ENCODE data around the gene PSMG1. TPM values are rescaled to one million over a fixed set of nuclear protein-coding genes. Genes with fewer than 3 reads are reported as not detected.
"Not testable (repeated sequence)": the region's sequence is repeated elsewhere in the genome, so short reads cannot be mapped to it uniquely, and the experiment has no call there.

The PSMG1 gene
- total RNA-seq, 2 donors from 2014 or later = 41.2 to 78.1 TPM

DNA sequence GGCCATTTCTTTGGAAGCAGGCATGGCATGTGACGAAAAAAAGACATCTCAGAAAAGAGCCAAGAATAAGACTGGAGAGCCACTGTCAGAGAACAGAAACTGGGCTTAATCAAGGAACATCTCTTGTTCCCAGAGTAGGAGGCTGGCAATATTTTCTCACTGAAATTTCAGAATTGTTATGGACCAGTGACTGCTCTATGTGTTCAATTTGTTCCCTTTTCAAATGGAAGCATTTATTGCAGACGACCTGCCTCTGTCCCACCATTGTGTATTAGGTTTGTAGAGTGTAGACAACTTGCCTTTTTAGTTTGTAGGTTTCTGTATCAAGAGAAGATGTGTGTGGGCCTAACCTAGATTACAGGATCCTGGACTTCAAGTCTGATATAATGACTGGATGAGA lies 18.7 kb downstream of the PSMG1 start:
- Histone ChIP-seq H3K4me1 (no peaks in the 10 kb centered on the region), H3K4me3 (no peak overlapping the region), H3K36me3 (no peaks in the 10 kb centered on the region), H3K9me3 (no peaks in the 10 kb centered on the region), H3K27ac (no peak overlapping the region), H3K9ac (ENCODE audit: low read depth in 2 of 2, low read length in 2 of 2) (no peak overlapping the region), H3K27me3 (no peaks in the 10 kb centered on the region)
- intact Hi-C loops (cut with DNase I) = no loop called here
- DNase-seq = no peak
- TF ChIP-seq, protein P1, sequence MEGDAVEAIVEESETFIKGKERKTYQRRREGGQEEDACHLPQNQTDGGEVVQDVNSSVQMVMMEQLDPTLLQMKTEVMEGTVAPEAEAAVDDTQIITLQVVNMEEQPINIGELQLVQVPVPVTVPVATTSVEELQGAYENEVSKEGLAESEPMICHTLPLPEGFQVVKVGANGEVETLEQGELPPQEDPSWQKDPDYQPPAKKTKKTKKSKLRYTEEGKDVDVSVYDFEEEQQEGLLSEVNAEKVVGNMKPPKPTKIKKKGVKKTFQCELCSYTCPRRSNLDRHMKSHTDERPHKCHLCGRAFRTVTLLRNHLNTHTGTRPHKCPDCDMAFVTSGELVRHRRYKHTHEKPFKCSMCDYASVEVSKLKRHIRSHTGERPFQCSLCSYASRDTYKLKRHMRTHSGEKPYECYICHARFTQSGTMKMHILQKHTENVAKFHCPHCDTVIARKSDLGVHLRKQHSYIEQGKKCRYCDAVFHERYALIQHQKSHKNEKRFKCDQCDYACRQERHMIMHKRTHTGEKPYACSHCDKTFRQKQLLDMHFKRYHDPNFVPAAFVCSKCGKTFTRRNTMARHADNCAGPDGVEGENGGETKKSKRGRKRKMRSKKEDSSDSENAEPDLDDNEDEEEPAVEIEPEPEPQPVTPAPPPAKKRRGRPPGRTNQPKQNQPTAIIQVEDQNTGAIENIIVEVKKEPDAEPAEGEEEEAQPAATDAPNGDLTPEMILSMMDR (IDR thresholded peaks at IDR 0.05) = no peak

DNA sequence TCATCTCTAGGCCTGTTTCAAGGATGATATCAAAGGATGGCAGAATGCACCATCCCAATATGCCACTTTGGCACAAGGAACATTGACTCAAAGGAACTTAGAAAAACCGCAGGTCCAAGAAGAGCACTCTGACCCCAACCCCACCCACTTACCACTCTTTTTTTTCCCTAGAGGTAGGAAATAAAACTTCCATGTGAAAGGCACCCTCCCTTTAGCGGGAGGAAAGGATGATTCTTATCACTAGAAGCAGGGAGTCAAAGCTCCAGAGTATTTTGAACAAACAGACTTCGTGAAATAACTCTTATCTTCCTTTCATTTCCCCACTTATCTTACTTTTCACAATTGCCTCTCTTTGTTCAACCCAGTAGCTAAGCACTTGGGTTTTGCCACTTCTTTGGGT lies 22.2 kb downstream of the PSMG1 start:
- Histone ChIP-seq H3K4me1 (no peaks in the 10 kb centered on the region), H3K4me3 (no peak overlapping the region), H3K27me3 (no peaks in the 10 kb centered on the region), H3K36me3 (no peaks in the 10 kb centered on the region), H3K9ac (ENCODE audit: low read depth in 2 of 2, low read length in 2 of 2) (no peak overlapping the region), H3K27ac (no peak overlapping the region), H3K9me3 (no peaks in the 10 kb centered on the region)
- TF ChIP-seq, protein P1 (IDR thresholded peaks at IDR 0.05) = no peak
- DNase-seq = no peak
- intact Hi-C loops (cut with DNase I) = no loop called here

DNA sequence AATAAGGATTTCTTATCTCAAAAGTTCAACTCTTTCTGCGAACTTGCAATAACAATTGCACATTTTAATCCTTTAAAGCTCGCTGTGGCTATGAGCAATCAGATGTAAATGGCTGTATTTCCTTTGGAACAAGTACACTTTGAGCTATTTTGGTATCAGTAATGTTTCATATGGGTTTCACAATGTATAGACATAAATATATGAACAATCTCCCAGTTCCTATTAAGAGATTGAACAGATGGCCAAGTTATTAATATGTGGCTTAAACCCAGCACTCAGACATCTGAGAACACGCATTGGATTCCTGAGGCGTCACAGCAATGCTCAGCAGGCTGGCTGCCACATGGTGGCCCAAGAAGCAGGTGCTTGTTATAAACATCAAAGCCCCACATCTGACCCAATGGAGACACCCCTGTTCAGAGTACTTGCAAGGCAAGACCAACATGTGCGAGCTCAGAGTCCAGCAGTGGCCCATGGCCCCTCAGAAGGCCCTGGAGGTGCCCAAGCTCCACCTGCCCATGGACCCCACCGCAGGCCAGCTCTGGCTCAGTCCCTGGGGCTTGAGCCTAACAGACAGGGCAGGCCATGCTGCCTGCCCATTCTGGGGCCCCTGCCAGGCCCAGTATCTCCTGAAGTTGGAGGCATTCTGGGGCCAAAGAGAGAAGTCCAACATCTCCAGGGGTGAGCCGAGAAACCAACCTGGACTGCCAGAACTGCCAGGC lies 23.7 kb downstream of the PSMG1 start:
- Histone ChIP-seq H3K27me3 (no peaks in the 10 kb centered on the region), H3K9ac (ENCODE audit: low read depth in 2 of 2, low read length in 2 of 2) (no peak overlapping the region), H3K36me3 (no peaks in the 10 kb centered on the region), H3K9me3 (no peaks in the 10 kb centered on the region), H3K4me3 (no peak overlapping the region), H3K4me1 (no peaks in the 10 kb centered on the region), H3K27ac (no peak overlapping the region)
- intact Hi-C loops (cut with DNase I) = no loop called here
- DNase-seq = no peak
- TF ChIP-seq, protein P1 (IDR thresholded peaks at IDR 0.05) = no peak

DNA sequence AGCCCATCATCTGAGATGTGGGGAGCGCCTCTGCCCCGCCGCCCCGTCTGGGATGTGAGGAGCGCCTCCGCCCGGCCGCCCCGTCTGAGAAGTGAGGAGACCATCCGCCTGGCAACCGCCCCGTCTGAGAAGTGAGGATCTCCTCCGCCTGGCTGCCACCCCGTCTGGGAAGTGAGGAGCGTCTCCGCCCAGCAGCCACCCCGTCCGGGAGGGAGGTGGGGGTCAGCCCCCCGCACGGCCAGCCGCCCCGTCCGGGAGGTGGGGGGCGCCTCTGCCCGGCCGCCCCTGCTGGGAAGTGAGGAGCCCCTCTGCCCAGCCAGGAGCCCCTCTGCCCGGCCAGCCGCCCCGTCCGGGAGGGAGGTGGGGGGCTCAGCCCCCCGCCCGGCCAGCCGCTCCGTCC lies 26.0 kb downstream of the PSMG1 start:
- H3K36me3 ChIP-seq; H3K9me3 ChIP-seq; DNase-seq; H3K9ac ChIP-seq (ENCODE audit: low read depth in 2 of 2, low read length in 2 of 2); H3K27me3 ChIP-seq; H3K4me1 ChIP-seq; H3K27ac ChIP-seq; H3K4me3 ChIP-seq; intact Hi-C loops (cut with DNase I): not testable (repeated sequence)

DNA sequence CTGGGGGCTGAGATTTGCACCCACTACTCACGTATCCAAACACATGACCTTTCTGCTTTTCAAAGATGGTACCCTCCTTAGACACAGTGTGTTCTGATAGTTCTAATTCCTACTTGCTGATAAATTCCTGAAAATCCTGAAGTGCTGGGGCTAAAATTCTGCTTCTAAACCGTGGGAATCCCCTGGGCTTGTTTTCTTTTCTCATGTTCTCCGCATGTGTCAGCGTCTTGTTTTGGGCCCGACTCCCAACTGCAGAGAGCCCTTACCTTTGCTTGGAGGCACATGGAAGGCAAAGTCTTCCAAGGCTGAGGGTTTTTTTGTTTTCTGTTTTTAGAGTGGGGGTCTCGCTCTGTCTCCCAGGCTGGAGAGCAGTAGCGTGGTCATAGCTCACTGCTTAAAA lies 27.2 kb downstream of the PSMG1 start:
- TF ChIP-seq, protein P1 (IDR thresholded peaks at IDR 0.05) = no peak
- Histone ChIP-seq H3K36me3 (no peaks in the 10 kb centered on the region), H3K9ac (ENCODE audit: low read depth in 2 of 2, low read length in 2 of 2) (no peak overlapping the region), H3K9me3 (no peaks in the 10 kb centered on the region), H3K27ac (no peak overlapping the region), H3K4me1 (no peaks in the 10 kb centered on the region), H3K27me3 (no peaks in the 10 kb centered on the region), H3K4me3 (no peak overlapping the region)
- intact Hi-C loops (cut with DNase I) = no loop called here
- DNase-seq = no peak

DNA sequence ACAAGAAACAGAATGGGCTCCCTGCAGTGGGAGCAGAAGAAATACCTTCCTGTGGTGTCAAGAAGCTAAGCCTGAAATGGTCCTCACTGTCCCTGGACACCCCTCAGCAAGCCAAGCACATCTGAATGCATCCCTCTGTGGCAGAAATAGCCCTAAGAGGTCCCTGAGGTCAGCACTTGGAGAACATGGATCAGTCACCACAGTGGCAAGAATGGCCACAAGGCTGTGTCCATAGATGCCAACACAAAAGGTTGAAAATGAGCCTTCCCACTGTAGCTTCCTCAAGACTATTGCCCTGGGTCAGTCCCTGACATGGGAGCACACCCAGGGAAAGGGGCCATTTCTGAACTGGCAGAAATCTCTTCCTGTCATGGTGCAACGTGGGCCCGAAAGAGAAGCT lies 27.7 kb downstream of the PSMG1 start:
- Histone ChIP-seq H3K9ac (ENCODE audit: low read depth in 2 of 2, low read length in 2 of 2) (no peak overlapping the region), H3K27ac (no peak overlapping the region), H3K36me3 (no peaks in the 10 kb centered on the region), H3K4me3 (no peak overlapping the region), H3K27me3 (no peaks in the 10 kb centered on the region), H3K4me1 (no peaks in the 10 kb centered on the region), H3K9me3 (no peaks in the 10 kb centered on the region)
- TF ChIP-seq, protein P1 (IDR thresholded peaks at IDR 0.05) = no peak
- intact Hi-C loops (cut with DNase I) = no loop called here
- DNase-seq = no peak

All from colonic mucosa (tissue), 4 donors.